Measurements from ENCODE around the gene CHORDC1. TPM values are rescaled to one million over a fixed set of nuclear protein-coding genes. Genes with fewer than 3 reads are reported as not detected.
"Not testable (repeated sequence)": the region's sequence is repeated elsewhere in the genome, so short reads cannot be mapped to it uniquely, and the experiment has no call there.

CHORDC1 gene
- polyA plus RNA-seq, 1 donor (not counting 4 experiments of a cell fraction or from before 2014, with no cell fraction given), result 50.7 TPM

- Histone ChIP-seq H3K36me3 (ENCODE audit: control insufficient read depth in 2 of 2, extremely low read depth in 1 of 2, insufficient read depth in 2 of 2, low read length in 2 of 2) (peaks cover 7 to 19% of the 10 kb centered on the region in 2 experiments), H4K20me1 (ENCODE audit: control insufficient read depth, extremely low read depth, insufficient read depth, low read length) (peaks cover 3% of the 10 kb centered on the region)
These were observed 9.5 kb downstream of the CHORDC1 start for GRCh38 chr11:90213322-90213721.

GRCh38 chr11:90208857-90209256 is 14.0 kb downstream of the CHORDC1 start:
- no peak for FAIRE-seq
- H2AFZ ChIP-seq (ENCODE audit: control insufficient read depth, low read length), result no peak overlapping the region
- H3K4me1 ChIP-seq (ENCODE audit: control insufficient read depth, extremely low read depth, insufficient read depth, low read length), result no peaks in the 10 kb centered on the region
- no peak overlapping the region for H3K4me3 ChIP-seq (ENCODE audit: control insufficient read depth in 2 of 3, extremely low read depth in 1 of 3, insufficient read depth in 2 of 3, low read depth in 1 of 3, low read length in 3 of 3)
- no peaks in the 10 kb centered on the region for H3K9me1 ChIP-seq (ENCODE audit: control insufficient read depth, extremely low read depth, insufficient read depth, low read length)
- TF ChIP-seq EZH2 (IDR thresholded peaks at IDR 0.05; ENCODE audit: low read length) (no peak), CTCF (optimal IDR thresholded peaks at IDR 0.05 in 1 of 3, IDR thresholded peaks at IDR 0.05 in 1 of 3, conservative IDR thresholded peaks at IDR 0.05 in 1 of 3; ENCODE audit: extremely low read depth in 1 of 3, insufficient read depth in 2 of 3, low read length in 3 of 3) (no peak)
- dilution Hi-C loops (cut with MboI; ENCODE audit: extremely low pct_ligation_motif_present, low sequenced_read_pairs), result no loop called here
- H3K27me3 ChIP-seq (ENCODE audit: control insufficient read depth, extremely low read depth, insufficient read depth, low read length), result no peaks in the 10 kb centered on the region
- H3K4me2 ChIP-seq (ENCODE audit: control insufficient read depth, extremely low read depth, insufficient read depth, low read depth, low read length), result no peak overlapping the region
- H3K79me2 ChIP-seq (ENCODE audit: control insufficient read depth, insufficient read depth, low read length), result peaks cover 33% of the 10 kb centered on the region
- H3K27ac ChIP-seq (ENCODE audit: control insufficient read depth, insufficient read depth, low read length), result no peak overlapping the region
- no peak overlapping the region for H3K9ac ChIP-seq (ENCODE audit: control insufficient read depth, extremely low read depth, insufficient read depth, low read length)
- peaks cover 6% of the 10 kb centered on the region for H4K20me1 ChIP-seq (ENCODE audit: control insufficient read depth, extremely low read depth, insufficient read depth, low read length)
- no peak for DNase-seq (ENCODE audit: low read depth, low spot score)
- no peaks in the 10 kb centered on the region for H3K9me3 ChIP-seq (ENCODE audit: control insufficient read depth, low read depth, low read length)
- H3K36me3 ChIP-seq (ENCODE audit: control insufficient read depth in 2 of 2, extremely low read depth in 1 of 2, insufficient read depth in 2 of 2, low read length in 2 of 2), result peaks cover 10 to 19% of the 10 kb centered on the region in 2 experiments

More at GRCh38 chr11:90213322-90213721, 9.5 kb downstream of the CHORDC1 start:
- Histone ChIP-seq H3K4me3 (ENCODE audit: control insufficient read depth in 2 of 3, extremely low read depth in 1 of 3, insufficient read depth in 2 of 3, low read depth in 1 of 3, low read length in 3 of 3) (no peak overlapping the region), H3K9me1 (ENCODE audit: control insufficient read depth, extremely low read depth, insufficient read depth, low read length) (peaks cover 2% of the 10 kb centered on the region), H3K27me3 (ENCODE audit: control insufficient read depth, extremely low read depth, insufficient read depth, low read length) (no peaks in the 10 kb centered on the region), H3K27ac (ENCODE audit: control insufficient read depth, insufficient read depth, low read length) (no peak overlapping the region), H3K9me3 (ENCODE audit: control insufficient read depth, low read depth, low read length) (no peaks in the 10 kb centered on the region), H2AFZ (ENCODE audit: control insufficient read depth, low read length) (no peak overlapping the region), H3K4me2 (ENCODE audit: control insufficient read depth, extremely low read depth, insufficient read depth, low read depth, low read length) (no peak overlapping the region), H3K9ac (ENCODE audit: control insufficient read depth, extremely low read depth, insufficient read depth, low read length) (no peak overlapping the region), H3K4me1 (ENCODE audit: control insufficient read depth, extremely low read depth, insufficient read depth, low read length) (no peaks in the 10 kb centered on the region), H3K79me2 (ENCODE audit: control insufficient read depth, insufficient read depth, low read length) (peaks cover 74% of the 10 kb centered on the region)
- FAIRE-seq (no peak), DNase-seq (ENCODE audit: low read depth, low spot score) (no peak)
- TF ChIP-seq EZH2 (IDR thresholded peaks at IDR 0.05; ENCODE audit: low read length) (no peak), CTCF (optimal IDR thresholded peaks at IDR 0.05 in 1 of 3, IDR thresholded peaks at IDR 0.05 in 1 of 3, conservative IDR thresholded peaks at IDR 0.05 in 1 of 3; ENCODE audit: extremely low read depth in 1 of 3, insufficient read depth in 2 of 3, low read length in 3 of 3) (no peak)
- dilution Hi-C loops (cut with MboI; ENCODE audit: extremely low pct_ligation_motif_present, low sequenced_read_pairs), result no loop called here

- peaks cover 6 to 14% of the 10 kb centered on the region in 2 experiments for H3K36me3 ChIP-seq (ENCODE audit: control insufficient read depth in 2 of 2, extremely low read depth in 1 of 2, insufficient read depth in 2 of 2, low read length in 2 of 2)
These were observed 14.9 kb downstream of the CHORDC1 start for GRCh38 chr11:90207992-90208391.

More at GRCh38 chr11:90207992-90208391, 14.9 kb downstream of the CHORDC1 start:
- H2AFZ ChIP-seq (ENCODE audit: control insufficient read depth, low read length); FAIRE-seq; H3K9ac ChIP-seq (ENCODE audit: control insufficient read depth, extremely low read depth, insufficient read depth, low read length); H3K4me2 ChIP-seq (ENCODE audit: control insufficient read depth, extremely low read depth, insufficient read depth, low read depth, low read length); H3K27ac ChIP-seq (ENCODE audit: control insufficient read depth, insufficient read depth, low read length); H3K4me1 ChIP-seq (ENCODE audit: control insufficient read depth, extremely low read depth, insufficient read depth, low read length); H4K20me1 ChIP-seq (ENCODE audit: control insufficient read depth, extremely low read depth, insufficient read depth, low read length); H3K9me3 ChIP-seq (ENCODE audit: control insufficient read depth, low read depth, low read length); DNase-seq (ENCODE audit: low read depth, low spot score); dilution Hi-C loops (cut with MboI; ENCODE audit: extremely low pct_ligation_motif_present, low sequenced_read_pairs); H3K9me1 ChIP-seq (ENCODE audit: control insufficient read depth, extremely low read depth, insufficient read depth, low read length); H3K4me3 ChIP-seq (ENCODE audit: control insufficient read depth in 2 of 3, extremely low read depth in 1 of 3, insufficient read depth in 2 of 3, low read depth in 1 of 3, low read length in 3 of 3); H3K27me3 ChIP-seq (ENCODE audit: control insufficient read depth, extremely low read depth, insufficient read depth, low read length): not testable (repeated sequence)
- H3K79me2 ChIP-seq (ENCODE audit: control insufficient read depth, insufficient read depth, low read length), result peaks cover 24% of the 10 kb centered on the region
